ENCODE data around the gene RFXAP.

The RFXAP gene

GRCh38 chr13:36822785-36823184, 3.8 kb downstream of the RFXAP start:
- Histone ChIP-seq H3K9ac (ENCODE audit: insufficient read length) (peak overlapping the region; percentile 17), H3K27ac (peak overlapping the region; percentile 21; the same call in 1 of the 2 replicates), H3K36me3 (ENCODE audit: insufficient read depth, low read length) (peaks cover 57% of the 10 kb centered on the region), H3K9me3 (ENCODE audit: low read depth, low read length) (no peaks in the 10 kb centered on the region), H3K4me3 (peak overlapping the region; percentile 34)
- TF ChIP-seq EZH2 (IDR thresholded peaks at IDR 0.05) (no peak), POLR2AphosphoS5 (IDR thresholded peaks at IDR 0.05; ENCODE audit: borderline replicate concordance, low read depth, low read length) (no peak), FOXP2 (optimal IDR thresholded peaks at IDR 0.05; ENCODE audit: control extremely low read depth, extremely low read length, insufficient read depth) (no peak)
- DNase-seq (ENCODE audit: low read depth, low spot score): no peak

- no peak overlapping the region for H3K27ac ChIP-seq
- no peak overlapping the region for H3K9ac ChIP-seq (ENCODE audit: insufficient read length)
- DNase-seq (ENCODE audit: low read depth, low spot score): no peak
- H3K36me3 ChIP-seq (ENCODE audit: insufficient read depth, low read length): peaks cover 86% of the 10 kb centered on the region
- no peak overlapping the region for H3K4me3 ChIP-seq
- TF ChIP-seq FOXP2 (optimal IDR thresholded peaks at IDR 0.05; ENCODE audit: control extremely low read depth, extremely low read length, insufficient read depth) (no peak), EZH2 (IDR thresholded peaks at IDR 0.05) (no peak), POLR2AphosphoS5 (IDR thresholded peaks at IDR 0.05; ENCODE audit: borderline replicate concordance, low read depth, low read length) (no peak)
- H3K9me3 ChIP-seq (ENCODE audit: low read depth, low read length): no peaks in the 10 kb centered on the region
Observed at GRCh38 chr13:36829753-36830152, 10.7 kb downstream of the RFXAP start.

GRCh38 chr13:36831291-36831690, 12.3 kb downstream of the RFXAP start:
- Histone ChIP-seq H3K9ac (ENCODE audit: insufficient read length) (no peak overlapping the region), H3K36me3 (ENCODE audit: insufficient read depth, low read length) (peaks cover 81% of the 10 kb centered on the region), H3K27ac (no peak overlapping the region), H3K9me3 (ENCODE audit: low read depth, low read length) (no peaks in the 10 kb centered on the region), H3K4me3 (no peak overlapping the region)
- no peak for TF ChIP-seq EZH2 (IDR thresholded peaks at IDR 0.05)
- no peak for TF ChIP-seq FOXP2 (optimal IDR thresholded peaks at IDR 0.05; ENCODE audit: control extremely low read depth, extremely low read length, insufficient read depth)
- no peak for TF ChIP-seq POLR2AphosphoS5 (IDR thresholded peaks at IDR 0.05; ENCODE audit: borderline replicate concordance, low read depth, low read length)
- DNase-seq (ENCODE audit: low read depth, low spot score): no peak

GRCh38 chr13:36834299-36834698, 15.3 kb downstream of the RFXAP start:
- DNase-seq (ENCODE audit: low read depth, low spot score): no peak
- H3K9ac ChIP-seq (ENCODE audit: insufficient read length): no peak overlapping the region
- H3K36me3 ChIP-seq (ENCODE audit: insufficient read depth, low read length): peaks cover 63% of the 10 kb centered on the region
- H3K27ac ChIP-seq: 0 out of 2 replicates have a peak overlapping the region, but pooled peaks have one; percentile 39
- no peak for TF ChIP-seq FOXP2 (optimal IDR thresholded peaks at IDR 0.05; ENCODE audit: control extremely low read depth, extremely low read length, insufficient read depth)
- no peak for TF ChIP-seq POLR2AphosphoS5 (IDR thresholded peaks at IDR 0.05; ENCODE audit: borderline replicate concordance, low read depth, low read length)
- no peak for TF ChIP-seq EZH2 (IDR thresholded peaks at IDR 0.05)
- H3K9me3 ChIP-seq (ENCODE audit: low read depth, low read length): no peaks in the 10 kb centered on the region
- H3K4me3 ChIP-seq: no peak overlapping the region

- no peak for TF ChIP-seq EZH2 (IDR thresholded peaks at IDR 0.05)
- TF ChIP-seq FOXP2 (optimal IDR thresholded peaks at IDR 0.05; ENCODE audit: control extremely low read depth, extremely low read length, insufficient read depth): no peak
- TF ChIP-seq POLR2AphosphoS5 (IDR thresholded peaks at IDR 0.05; ENCODE audit: borderline replicate concordance, low read depth, low read length): no peak
Observed at GRCh38 chr13:36837354-36838092, 18.5 kb downstream of the RFXAP start.

GRCh38 chr13:36839281-36839680, 20.3 kb downstream of the RFXAP start:
- DNase-seq (ENCODE audit: low read depth, low spot score): no peak
- Histone ChIP-seq H3K9ac (ENCODE audit: insufficient read length) (peak overlapping the region; percentile 69), H3K9me3 (ENCODE audit: low read depth, low read length) (no peaks in the 10 kb centered on the region), H3K4me3 (peak overlapping the region; percentile 72), H3K36me3 (ENCODE audit: insufficient read depth, low read length) (peaks cover 34% of the 10 kb centered on the region), H3K27ac (peak overlapping the region; percentile 99)
- TF ChIP-seq EZH2 (IDR thresholded peaks at IDR 0.05) (no peak), FOXP2 (optimal IDR thresholded peaks at IDR 0.05; ENCODE audit: control extremely low read depth, extremely low read length, insufficient read depth) (no peak), POLR2AphosphoS5 (IDR thresholded peaks at IDR 0.05; ENCODE audit: borderline replicate concordance, low read depth, low read length) (no peak)

More at GRCh38 chr13:36837354-36838092, 18.5 kb downstream of the RFXAP start:
- H3K9ac ChIP-seq (ENCODE audit: insufficient read length): no peak overlapping the region
- peaks cover 35% of the 10 kb centered on the region for H3K36me3 ChIP-seq (ENCODE audit: insufficient read depth, low read length)
- H3K4me3 ChIP-seq: no peak overlapping the region
- peak overlapping the region; percentile 84 for H3K27ac ChIP-seq
- DNase-seq (ENCODE audit: low read depth, low spot score): no peak
- no peaks in the 10 kb centered on the region for H3K9me3 ChIP-seq (ENCODE audit: low read depth, low read length)

GRCh38 chr13:36839981-36840380, 21.0 kb downstream of the RFXAP start:
- TF ChIP-seq EZH2 (IDR thresholded peaks at IDR 0.05) (no peak), POLR2AphosphoS5 (IDR thresholded peaks at IDR 0.05; ENCODE audit: borderline replicate concordance, low read depth, low read length) (peak; percentile 43; the same call in 1 of the 2 replicates), FOXP2 (optimal IDR thresholded peaks at IDR 0.05; ENCODE audit: control extremely low read depth, extremely low read length, insufficient read depth) (no peak)
- Histone ChIP-seq H3K9ac (ENCODE audit: insufficient read length) (peak overlapping the region; percentile 69), H3K27ac (peak overlapping the region; percentile 99), H3K4me3 (peak overlapping the region; percentile 72), H3K9me3 (ENCODE audit: low read depth, low read length) (no peaks in the 10 kb centered on the region), H3K36me3 (ENCODE audit: insufficient read depth, low read length) (peaks cover 33% of the 10 kb centered on the region)
- DNase-seq (ENCODE audit: low read depth, low spot score): peak; percentile 45

GRCh38 chr13:36840718-36841250, 21.8 kb downstream of the RFXAP start:
- Histone ChIP-seq H3K36me3 (ENCODE audit: insufficient read depth, low read length) (peaks cover 35% of the 10 kb centered on the region), H3K9ac (ENCODE audit: insufficient read length) (peak overlapping the region; percentile 74), H3K9me3 (ENCODE audit: low read depth, low read length) (no peaks in the 10 kb centered on the region), H3K27ac (peak overlapping the region; percentile 99), H3K4me3 (peak overlapping the region; percentile 71)
- TF ChIP-seq FOXP2 (optimal IDR thresholded peaks at IDR 0.05; ENCODE audit: control extremely low read depth, extremely low read length, insufficient read depth) (no peak), POLR2AphosphoS5 (IDR thresholded peaks at IDR 0.05; ENCODE audit: borderline replicate concordance, low read depth, low read length) (peak; percentile 44; the same call in 1 of the 2 replicates)
- DNase-seq (ENCODE audit: low read depth, low spot score): peak; percentile 96
